B cell (primary cell): Measurements from ENCODE around the gene BICDL1. TPM values are rescaled to one million over a fixed set of nuclear protein-coding genes. Genes with fewer than 3 reads are reported as not detected.

ENCODE experiments used
- ATAC-seq: fragments of 200-7000 bp; cut with Tn5 transposase; one replicate; pipeline ENCODE4 v1.10.0; 2021; ENCODE audit warnings: low read depth, mild to moderate bottlenecking, moderate number of reproducible peaks, moderate library complexity
- CTCF ChIA-PET: fragments of 350-600 bp; sonication (Branson Sonifier 250); formaldehyde crosslinking; loops from one replicate; lab custom pipeline; 2021; ENCODE audit warnings: antibody characterized with exemption, inconsistent platforms; lab: Charles Lee
- POLR2A ChIA-PET: fragments of 350-600 bp; sonication (Branson Sonifier 250); formaldehyde crosslinking; loops from one replicate; lab custom pipeline; 2021; ENCODE audit warnings: antibody characterized with exemption; lab: Charles Lee
- DNase-seq: peaks from one replicate; pipeline ENCODE4 v3.0.0; 2013
- H2AFZ ChIP-seq: 2 replicates; pipeline ENCODE4 v1.6.1; 2012; ENCODE audit warnings: mild to moderate bottlenecking, low read depth, low read length; ENCODE audit not compliant: insufficient read depth, poor library complexity, severe bottlenecking
- H3K27ac ChIP-seq, 2 donors: 1 replicate in 1 of 2; 2 replicates in 1 of 2; pipeline ENCODE4 v1.5.1; 2012 to 2013; ENCODE audit warnings: low read length in 2 of 2, mild to moderate bottlenecking in 2 of 2, moderate library complexity in 1 of 2
- H3K27me3 ChIP-seq, 4 experiments: fragments of 200-600 bp in 1 of 4; sonication (generic) in 1 of 4; replicated peaks in 1 of 4; 1 replicate in 2 of 4; 2 replicates in 2 of 4; pipeline versions ENCODE4 v1.6.1 to v1.7.0; 2013 to 2016; ENCODE audit warnings: low read length in 3 of 4, mild to moderate bottlenecking in 2 of 4, mixed read lengths in 1 of 4, moderate library complexity in 1 of 4; ENCODE audit not compliant: insufficient read depth in 4 of 4, control insufficient read depth in 3 of 4; ENCODE audit errors: control extremely low read depth in 1 of 4
- H3K36me3 ChIP-seq, 2 experiments: replicated peaks in 1 of 2; 1 replicate in 1 of 2; 2 replicates in 1 of 2; pipeline versions ENCODE4 v1.6.1 to v1.7.1; 2013; ENCODE audit warnings: low read length in 1 of 2; ENCODE audit not compliant: insufficient read depth in 2 of 2, control insufficient read depth in 1 of 2; ENCODE audit errors: control extremely low read depth in 1 of 2, extremely low read depth in 1 of 2
- H3K4me1 ChIP-seq, 2 donors: fragments of 200-600 bp in 1 of 2; sonication (generic) in 1 of 2; 1 replicate in 1 of 2; 2 replicates in 1 of 2; pipeline versions ENCODE4 v1.5.1 to v1.6.1; 2013 to 2017; ENCODE audit warnings: low read length in 2 of 2; ENCODE audit not compliant: control insufficient read depth in 2 of 2, insufficient read depth in 2 of 2
- H3K4me2 ChIP-seq: replicated peaks from 2 replicates; pipeline ENCODE3; 2012; ENCODE audit warnings: mild to moderate bottlenecking, low read depth, low read length; ENCODE audit not compliant: poor library complexity, severe bottlenecking
- H3K4me3 ChIP-seq, 5 experiments: fragments of 200-600 bp in 1 of 5; sonication (generic) in 1 of 5; 1 replicate in 3 of 5; 2 replicates in 2 of 5; pipeline versions ENCODE4 v1.5.1 to v1.7.0; 2011 to 2016; ENCODE audit warnings: low read length in 4 of 5, mild to moderate bottlenecking in 4 of 5, low read depth in 2 of 5, control low read depth in 1 of 5, moderate library complexity in 1 of 5; ENCODE audit not compliant: insufficient read depth in 1 of 5; ENCODE audit errors: control extremely low read depth in 1 of 5, extremely low read depth in 1 of 5
- H3K79me2 ChIP-seq: fragments of 200-600 bp; sonication (generic); one replicate; pipeline ENCODE4 v1.6.0; 2016; ENCODE audit warnings: low read length; ENCODE audit not compliant: control insufficient read depth, insufficient read depth
- H3K9ac ChIP-seq: fragments of 200-600 bp; sonication (generic); 2 replicates; pipeline ENCODE4 v1.6.1; 2017; ENCODE audit warnings: mild to moderate bottlenecking, low read length, moderate library complexity
- H3K9me3 ChIP-seq, 3 donors: one replicate each; pipeline versions ENCODE4 v1.6.1 to v1.7.1; 2013; ENCODE audit warnings: low read length in 2 of 3; ENCODE audit not compliant: control insufficient read depth in 2 of 3, insufficient read depth in 1 of 3; ENCODE audit errors: control extremely low read depth in 1 of 3
- H4K20me1 ChIP-seq: 2 replicates; pipeline ENCODE4 v1.6.0; 2012; ENCODE audit warnings: mild to moderate bottlenecking, low read length; ENCODE audit not compliant: insufficient read depth, control insufficient read depth, poor library complexity, severe bottlenecking
- H3K27ac Mint-ChIP-seq: one replicate; pipeline ENCODE4 v1.8.0; 2021; ENCODE audit warnings: mixed read lengths
- H3K27me3 Mint-ChIP-seq: one replicate; pipeline ENCODE4 v1.8.0; 2021; ENCODE audit warnings: mixed read lengths
- H3K4me1 Mint-ChIP-seq: one replicate; pipeline ENCODE4 v1.8.0; 2021; ENCODE audit warnings: mixed read lengths
- H3K4me3 Mint-ChIP-seq: one replicate; pipeline ENCODE4 v1.8.0; 2021; ENCODE audit warnings: mixed read lengths
- H3K9me3 Mint-ChIP-seq: one replicate; pipeline ENCODE4 v1.8.0; 2022; ENCODE audit warnings: mixed read lengths; ENCODE audit not compliant: insufficient read depth
- CTCF ChIP-seq: fragments of 200-600 bp; IDR thresholded peaks from one replicate; pipeline ENCODE4 v1.8.0; 2022; ENCODE audit warnings: antibody characterized with exemption, mild to moderate bottlenecking
- EZH2 ChIP-seq: IDR thresholded peaks from 2 replicates; pipeline ENCODE4 v1.6.1; 2012; ENCODE audit warnings: borderline replicate concordance, low read depth, mild to moderate bottlenecking, moderate library complexity, low read length; ENCODE audit not compliant: insufficient read depth, poor library complexity, severe bottlenecking
- WGBS: methylation state at CpG from one replicate; pipeline ENCODE4 v1.1.5; 2013; ENCODE audit warnings: missing lambda C conversion rate; ENCODE audit not compliant: insufficient coverage; 5-methylcytosine and 5-hydroxymethylcytosine counted together
- intact Hi-C: fragments of 100-400 bp; cut with micrococcal nuclease; formaldehyde crosslinking; loops from one replicate; pipeline ENCODE4 v1.10.0; 2022
- polyA plus RNA-seq: library from polyadenylated mRNA; depleted of rRNA; stranded (reverse); fragments of >200 nt; gene quantifications from 2 replicates; pipeline ENCODE4 v1.2.3, GENCODE V29; 2012
- total RNA-seq, 2 donors: library from RNA; stranded (reverse); fragments of 120-200 nt in 1 of 2; gene quantifications; 1 replicate in 1 of 2; 2 replicates in 1 of 2; pipeline versions ENCODE4 v1.2.3 to v1.2.4, GENCODE V29; 2013 to 2022

Gene BICDL1
- total and polyA plus RNA-seq, 2 donors (not counting 1 experiment from before 2014, with no cell fraction given) = 15.6 to 41.5 TPM

- ChIA-PET POLR2A (no interaction called here), CTCF (no interaction called here)
- Histone ChIP-seq H3K4me2 (no peak overlapping the region), H3K36me3 (peaks cover 5 to 95% of the 10 kb centered on the region in 2 experiments), H3K27me3 (no peaks in the 10 kb centered on the region), H3K79me2 (no peaks in the 10 kb centered on the region), H3K4me3 (no peak overlapping the region), H3K4me1 (peaks cover 20 to 31% of the 10 kb centered on the region in 2 donors), H4K20me1 (peaks cover 10% of the 10 kb centered on the region), H3K9ac (no peak overlapping the region), H3K9me3 (no peaks in the 10 kb centered on the region), H3K27ac (no peak overlapping the region), H2AFZ (no peak overlapping the region)
- WGBS = 97% methylated on average over 10 of the region's 11 CpGs
- ATAC-seq = no peak
- intact Hi-C loops = no loop called here
- H3K4me1 Mint-ChIP-seq = peaks cover 22% of the 10 kb centered on the region
- DNase-seq = no peak
- H3K9me3 Mint-ChIP-seq = no peaks in the 10 kb centered on the region
- no peak overlapping the region for H3K4me3 Mint-ChIP-seq
- no peaks in the 10 kb centered on the region for H3K27me3 Mint-ChIP-seq
- H3K27ac Mint-ChIP-seq = no peak overlapping the region
- TF ChIP-seq CTCF (no peak), EZH2 (no peak)
Observed at GRCh38 chr12:120136093-120136770, 147.2 kb downstream of the BICDL1 start.

GRCh38 chr12:120137833-120138232 is 148.8 kb downstream of the BICDL1 start:
- H3K4me1 Mint-ChIP-seq = peaks cover 9% of the 10 kb centered on the region
- H3K27ac ChIP-seq = no peak overlapping the region
- TF ChIP-seq EZH2 = no peak
- TF ChIP-seq CTCF = no peak
- H3K9ac ChIP-seq = no peak overlapping the region
- no peaks in the 10 kb centered on the region for H3K9me3 Mint-ChIP-seq
- H3K27me3 ChIP-seq = no peaks in the 10 kb centered on the region
- H2AFZ ChIP-seq = no peak overlapping the region
- no peak overlapping the region for H3K4me3 Mint-ChIP-seq
- no peak for ATAC-seq
- no peaks in the 10 kb centered on the region for H3K27me3 Mint-ChIP-seq
- no peak for DNase-seq
- no peak overlapping the region for H3K27ac Mint-ChIP-seq
- intact Hi-C loops = no loop called here
- no peaks in the 10 kb centered on the region for H3K79me2 ChIP-seq
- H4K20me1 ChIP-seq = peaks cover 10% of the 10 kb centered on the region
- H3K4me3 ChIP-seq = no peak overlapping the region
- POLR2A ChIA-PET = no interaction called here
- peaks cover 14 to 17% of the 10 kb centered on the region in 2 donors for H3K4me1 ChIP-seq
- H3K4me2 ChIP-seq = no peak overlapping the region
- WGBS = 97% methylated on average over 11 of the region's 11 CpGs
- CTCF ChIA-PET = no interaction called here
- peaks cover 10 to 95% of the 10 kb centered on the region in 2 experiments for H3K36me3 ChIP-seq
- no peaks in the 10 kb centered on the region for H3K9me3 ChIP-seq
